CD4-positive, alpha-beta T cell (primary cell): ENCODE data around the gene KCNJ4. TPM values are rescaled to one million over a fixed set of nuclear protein-coding genes. Genes with fewer than 3 reads are reported as not detected.

Experiments
- ATAC-seq: fragments of 200-7000 bp; cut with Tn5 transposase; one replicate; pipeline ENCODE4 v1.10.0; 2022; ENCODE audit warnings: mild to moderate bottlenecking; ENCODE audit not compliant: poor library complexity
- CTCF ChIA-PET: fragments of 350-600 bp; sonication (Branson Sonifier 250); formaldehyde crosslinking; loops from one replicate; lab custom pipeline; 2021; ENCODE audit warnings: antibody characterized with exemption, inconsistent platforms; lab: Charles Lee
- POLR2A ChIA-PET: fragments of 350-600 bp; sonication (Branson Sonifier 250); formaldehyde crosslinking; loops from one replicate; lab custom pipeline; 2021; ENCODE audit warnings: antibody characterized with exemption, inconsistent platforms; lab: Charles Lee
- DNase-seq, 14 experiments: peaks; one replicate each; pipeline ENCODE4 v3.0.0-alpha.2; 2013 to 2020; ENCODE audit warnings: mixed read lengths in 2 of 14
- H3K27ac ChIP-seq, 2 donors: one replicate each; pipeline versions ENCODE4 v1.5.1 to v1.7.0; 2013; ENCODE audit warnings: low read length in 2 of 2, low read depth in 1 of 2, mild to moderate bottlenecking in 1 of 2
- H3K27me3 ChIP-seq, 2 experiments: 1 replicate in 1 of 2; 2 replicates in 1 of 2; pipeline versions ENCODE4 v1.6.1 to v1.7.0; 2013; ENCODE audit warnings: low read length in 2 of 2, control low read depth in 1 of 2, mild to moderate bottlenecking in 1 of 2, moderate library complexity in 1 of 2; ENCODE audit not compliant: insufficient read depth in 2 of 2, control insufficient read depth in 1 of 2
- H3K36me3 ChIP-seq: one replicate; pipeline ENCODE4 v1.6.1; 2013; ENCODE audit warnings: low read length, control low read depth; ENCODE audit not compliant: insufficient read depth
- H3K4me1 ChIP-seq: one replicate; pipeline ENCODE4 v1.6.1; 2013; ENCODE audit warnings: low read length, control low read depth; ENCODE audit not compliant: insufficient read depth
- H3K4me3 ChIP-seq: one replicate; pipeline ENCODE4 v1.5.1; 2013; ENCODE audit warnings: mild to moderate bottlenecking, low read length, moderate library complexity
- H3K9me3 ChIP-seq, 2 experiments: 1 replicate in 1 of 2; 2 replicates in 1 of 2; pipeline versions ENCODE4 v1.6.1 to v1.7.0; 2013; ENCODE audit warnings: low read length in 2 of 2, mild to moderate bottlenecking in 2 of 2, control low read depth in 1 of 2, moderate library complexity in 1 of 2; ENCODE audit not compliant: control insufficient read depth in 1 of 2, insufficient read depth in 1 of 2
- H3K27ac Mint-ChIP-seq: one replicate; pipeline ENCODE4 v1.8.0; 2020; ENCODE audit warnings: mixed read lengths
- H3K27me3 Mint-ChIP-seq: one replicate; pipeline ENCODE4 v1.8.0; 2021; ENCODE audit warnings: mixed read lengths
- H3K36me3 Mint-ChIP-seq: one replicate; pipeline ENCODE4 v1.8.0; 2021; ENCODE audit warnings: low read depth, mixed read lengths
- H3K4me1 Mint-ChIP-seq: one replicate; pipeline ENCODE4 v1.8.0; 2021; ENCODE audit warnings: low read depth, mixed read lengths
- H3K4me3 Mint-ChIP-seq: one replicate; pipeline ENCODE4 v1.8.0; 2020; ENCODE audit warnings: mild to moderate bottlenecking, mixed read lengths
- H3K9me3 Mint-ChIP-seq: one replicate; pipeline ENCODE4 v1.8.0; 2020; ENCODE audit warnings: mixed read lengths
- intact Hi-C, 2 experiments: fragments of 100-400 bp; cut with DNase I in 1 of 2; cut with micrococcal nuclease in 1 of 2; formaldehyde crosslinking; loops; one replicate each; pipeline versions ENCODE4 v1.15.1 to v1.9.0; 2023 to 2025; cut with DNase I, micrococcal nuclease
- total RNA-seq, 174 experiments: library from RNA in 2 of 174; stranded (reverse) in 2 of 174; gene quantifications; one replicate each; pipeline ENCODE4 v1.2.3 and lab custom pipeline; 2021 to 2026
- TF ChIP-seq, protein P1 (sequence below): fragments of 200-600 bp; IDR thresholded peaks from one replicate; pipeline ENCODE4 v1.8.0; 2022; ENCODE audit warnings: antibody characterized with exemption, mild to moderate bottlenecking

The KCNJ4 gene
- total RNA-seq, 2 experiments from 2014 or later: not detected

DNA sequence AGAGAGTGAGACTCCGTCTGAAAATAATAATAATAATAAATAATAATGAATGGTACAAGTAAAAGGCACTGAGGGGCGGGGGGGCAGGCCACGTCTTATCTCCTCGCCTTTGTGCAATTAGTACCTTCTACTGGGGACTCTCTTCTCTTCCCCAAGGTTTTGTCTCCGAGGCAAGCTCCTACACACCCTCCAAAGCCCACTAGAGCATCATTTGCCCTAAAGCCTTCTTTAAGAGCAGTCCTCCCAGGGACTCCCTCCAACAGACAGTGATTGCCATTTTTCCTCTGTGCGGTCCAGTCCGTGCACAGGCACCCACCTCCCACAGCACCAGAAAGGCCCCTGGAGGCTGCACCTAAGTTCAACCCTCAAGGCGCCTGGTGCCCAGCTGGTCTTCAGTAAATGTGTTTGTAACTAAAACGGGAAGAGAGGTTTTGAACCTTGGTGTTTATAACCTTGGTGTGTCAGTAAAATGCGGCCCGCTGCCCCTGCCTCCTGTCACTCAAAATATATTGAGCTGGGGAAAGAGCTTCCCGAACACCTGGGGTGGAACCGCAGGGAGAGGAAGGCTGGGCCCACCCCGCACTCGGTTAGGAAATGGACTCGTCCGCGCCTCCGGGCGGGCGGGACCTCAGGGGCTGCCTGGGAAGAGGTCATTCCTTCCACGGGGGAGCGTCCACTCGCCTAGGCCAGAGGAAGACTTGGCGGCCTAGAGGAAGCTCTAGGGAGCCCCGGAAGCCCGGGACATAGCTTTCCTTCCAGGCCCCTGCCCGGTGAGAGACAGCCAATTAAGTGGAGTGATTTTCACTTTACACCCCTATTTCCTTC lies 8.2 kb upstream of the KCNJ4 start:
- H3K4me1 ChIP-seq: peaks cover 20% of the 10 kb centered on the region

DNA sequence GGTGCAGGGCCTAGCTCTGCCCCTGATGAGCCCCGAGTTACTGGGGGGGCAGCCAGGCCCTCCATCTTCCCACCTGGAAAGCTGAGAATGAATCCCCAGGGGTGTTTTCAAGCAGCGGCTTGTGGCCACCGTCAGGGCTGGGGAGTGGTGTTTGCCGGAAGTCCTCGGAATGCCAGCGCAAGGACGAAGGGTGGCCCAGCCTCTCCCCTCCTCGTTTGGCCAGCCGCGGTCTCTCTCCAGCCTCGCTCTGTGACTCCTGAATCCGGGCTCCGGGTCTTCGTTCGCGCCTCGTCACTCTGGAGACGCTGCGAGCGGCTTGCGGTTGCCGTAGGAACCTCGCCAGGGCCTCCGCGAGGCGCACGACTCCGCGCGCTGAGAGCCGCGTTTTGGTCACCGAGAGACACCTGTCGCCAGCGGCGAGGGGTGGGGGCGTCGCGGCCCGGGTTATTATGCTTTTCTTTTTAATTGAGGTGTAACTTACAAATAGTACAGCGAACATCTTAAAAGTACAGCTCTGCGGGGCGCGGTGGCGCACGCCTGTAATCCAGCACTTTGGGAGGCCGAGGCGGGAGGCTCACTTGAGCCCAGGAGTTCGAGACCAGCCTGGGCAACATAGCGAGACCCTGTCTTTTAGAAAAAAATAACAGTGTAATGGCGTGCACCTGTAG lies 6.5 kb upstream of the KCNJ4 start:
- Mint-ChIP-seq H3K27ac (no peak overlapping the region), H3K27me3 (peaks cover 83% of the 10 kb centered on the region), H3K4me3 (peak overlapping the region; percentile 4), H3K36me3 (no peaks in the 10 kb centered on the region), H3K4me1 (peaks cover 10% of the 10 kb centered on the region), H3K9me3 (no peaks in the 10 kb centered on the region)
- Histone ChIP-seq H3K36me3 (no peaks in the 10 kb centered on the region), H3K9me3 (peaks cover 0 to 18% of the 10 kb centered on the region in 2 experiments), H3K27me3 (peaks cover 50 to 56% of the 10 kb centered on the region in 2 experiments), H3K4me3 (no peak overlapping the region), H3K27ac (no peak overlapping the region), H3K4me1 (peaks cover 12% of the 10 kb centered on the region)
- peak in 12 of 14 experiments; percentile 17 to 69 (median 43) for DNase-seq
- CTCF ChIA-PET: no interaction called here
- TF ChIP-seq, protein P1, sequence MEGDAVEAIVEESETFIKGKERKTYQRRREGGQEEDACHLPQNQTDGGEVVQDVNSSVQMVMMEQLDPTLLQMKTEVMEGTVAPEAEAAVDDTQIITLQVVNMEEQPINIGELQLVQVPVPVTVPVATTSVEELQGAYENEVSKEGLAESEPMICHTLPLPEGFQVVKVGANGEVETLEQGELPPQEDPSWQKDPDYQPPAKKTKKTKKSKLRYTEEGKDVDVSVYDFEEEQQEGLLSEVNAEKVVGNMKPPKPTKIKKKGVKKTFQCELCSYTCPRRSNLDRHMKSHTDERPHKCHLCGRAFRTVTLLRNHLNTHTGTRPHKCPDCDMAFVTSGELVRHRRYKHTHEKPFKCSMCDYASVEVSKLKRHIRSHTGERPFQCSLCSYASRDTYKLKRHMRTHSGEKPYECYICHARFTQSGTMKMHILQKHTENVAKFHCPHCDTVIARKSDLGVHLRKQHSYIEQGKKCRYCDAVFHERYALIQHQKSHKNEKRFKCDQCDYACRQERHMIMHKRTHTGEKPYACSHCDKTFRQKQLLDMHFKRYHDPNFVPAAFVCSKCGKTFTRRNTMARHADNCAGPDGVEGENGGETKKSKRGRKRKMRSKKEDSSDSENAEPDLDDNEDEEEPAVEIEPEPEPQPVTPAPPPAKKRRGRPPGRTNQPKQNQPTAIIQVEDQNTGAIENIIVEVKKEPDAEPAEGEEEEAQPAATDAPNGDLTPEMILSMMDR: no peak
- peak; percentile 84 for ATAC-seq
- intact Hi-C loops: no loop called here
- POLR2A ChIA-PET: no interaction called here

More for the DNA sequence above, 8.2 kb upstream of the KCNJ4 start:
- Mint-ChIP-seq H3K9me3 (no peaks in the 10 kb centered on the region), H3K4me1 (no peaks in the 10 kb centered on the region), H3K36me3 (no peaks in the 10 kb centered on the region), H3K27ac (no peak overlapping the region), H3K27me3 (peaks cover 80% of the 10 kb centered on the region), H3K4me3 (no peak overlapping the region)
- intact Hi-C loops: no loop called here
- TF ChIP-seq, protein P1: no peak
- CTCF ChIA-PET: no interaction called here
- POLR2A ChIA-PET: no interaction called here
- Histone ChIP-seq H3K27me3 (peaks cover 41 to 56% of the 10 kb centered on the region in 2 experiments), H3K27ac (no peak overlapping the region), H3K36me3 (no peaks in the 10 kb centered on the region), H3K4me3 (no peak overlapping the region), H3K9me3 (peaks cover 0 to 22% of the 10 kb centered on the region in 2 experiments)
- DNase-seq (no peak), ATAC-seq (no peak)

DNA sequence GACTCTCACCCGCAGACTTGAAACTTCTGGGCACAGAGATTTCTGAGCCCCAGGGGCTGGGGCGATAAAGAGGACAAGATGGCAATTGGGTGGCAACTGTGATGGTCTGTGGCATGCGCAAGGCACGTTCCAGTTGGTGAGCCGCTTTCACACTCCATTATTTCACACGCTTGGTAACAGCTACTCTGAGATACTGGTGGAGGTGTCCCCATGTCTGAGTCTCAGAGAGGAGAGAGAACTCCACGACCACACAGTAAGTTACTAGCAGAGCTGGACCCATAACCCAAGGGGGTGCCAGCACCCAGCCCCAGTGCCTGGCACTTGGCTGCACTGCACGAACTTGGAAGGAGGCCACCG lies 6.0 kb upstream of the KCNJ4 start:
- Histone ChIP-seq H3K27ac (no peak overlapping the region), H3K27me3 (peaks cover 55 to 61% of the 10 kb centered on the region in 2 experiments), H3K4me1 (peaks cover 13% of the 10 kb centered on the region), H3K36me3 (no peaks in the 10 kb centered on the region), H3K9me3 (peaks cover 0 to 18% of the 10 kb centered on the region in 2 experiments), H3K4me3 (no peak overlapping the region)
- H3K36me3 Mint-ChIP-seq: no peaks in the 10 kb centered on the region
- peaks cover 82% of the 10 kb centered on the region for H3K27me3 Mint-ChIP-seq
- ATAC-seq (peak; percentile 41), DNase-seq (no peak)
- CTCF ChIA-PET: no interaction called here
- H3K4me3 Mint-ChIP-seq: no peak overlapping the region
- no peaks in the 10 kb centered on the region for H3K9me3 Mint-ChIP-seq
- intact Hi-C loops: no loop called here
- POLR2A ChIA-PET: no interaction called here
- peaks cover 13% of the 10 kb centered on the region for H3K4me1 Mint-ChIP-seq
- TF ChIP-seq, protein P1: no peak
- H3K27ac Mint-ChIP-seq: no peak overlapping the region
